Naive thymus-derived CD8-positive, alpha-beta T cell (primary cell): ENCODE results near the gene UNC5CL. TPM values are rescaled to one million over a fixed set of nuclear protein-coding genes. Genes with fewer than 3 reads are reported as not detected.

Source experiments
- ATAC-seq, 2 donors: fragments of 150-1000 bp; cut with Tn5 transposase in 1 of 2; sonication (Bioruptor Pico), chemical (Tn5 transposase) in 1 of 2; 1 replicate in 1 of 2; 2 replicates in 1 of 2; pipeline ENCODE4 v1.10.0; 2021; ENCODE audit warnings: mild to moderate bottlenecking in 2 of 2, moderate library complexity in 2 of 2
- POLR2A ChIA-PET: fragments of 350-600 bp; sonication (Branson Sonifier 250); formaldehyde crosslinking; loops from one replicate; lab custom pipeline; 2021; ENCODE audit warnings: antibody characterized with exemption; lab: Charles Lee
- DNase-seq, 10 donors: peaks; one replicate each; pipeline versions ENCODE4 v3.0.0 to v3.0.0-alpha.2; 2020 to 2022
- H3K27ac Mint-ChIP-seq, 10 donors: one replicate each; pipeline ENCODE4 v1.8.0; 2020 to 2022; ENCODE audit warnings: mild to moderate bottlenecking in 10 of 10, mixed read lengths in 10 of 10, moderate library complexity in 4 of 10, inconsistent platforms in 1 of 10
- H3K27me3 Mint-ChIP-seq, 5 donors: one replicate each; pipeline ENCODE4 v1.8.0; 2021 to 2022; ENCODE audit warnings: mixed read lengths in 5 of 5
- H3K36me3 Mint-ChIP-seq, 3 donors: one replicate each; pipeline ENCODE4 v1.8.0; 2020 to 2022; ENCODE audit warnings: mixed read lengths in 3 of 3, mild to moderate bottlenecking in 2 of 3, inconsistent platforms in 1 of 3
- H3K4me1 Mint-ChIP-seq, 4 donors: one replicate each; pipeline ENCODE4 v1.8.0; 2021 to 2022; ENCODE audit warnings: mixed read lengths in 4 of 4
- H3K4me3 Mint-ChIP-seq, 10 donors: one replicate each; pipeline ENCODE4 v1.8.0; 2020 to 2022; ENCODE audit warnings: mild to moderate bottlenecking in 10 of 10, mixed read lengths in 10 of 10, moderate library complexity in 6 of 10, inconsistent platforms in 1 of 10
- H3K9me3 Mint-ChIP-seq, 9 donors: one replicate each; pipeline ENCODE4 v1.8.0; 2020 to 2022; ENCODE audit warnings: mixed read lengths in 9 of 9, mild to moderate bottlenecking in 3 of 9, inconsistent platforms in 1 of 9, moderate library complexity in 1 of 9
- polyA plus RNA-seq, 3 donors: library from polyadenylated mRNA; unstranded; fragments of 300-500 nt; fragmentation: Illumina TruSeq; gene quantifications; one replicate each; pipeline ENCODE4 v1.2.3, GENCODE V29; 2021
- total RNA-seq, 8 experiments: library from RNA in 2 of 8; stranded (reverse) in 2 of 8; gene quantifications; one replicate each; pipeline ENCODE4 v1.2.3 and lab custom pipeline; 2021 to 2026

Gene UNC5CL
- total and polyA plus RNA-seq, 5 experiments from 2014 or later = 0.07 to 7.3 (median 3.3) TPM; not detected in 1

DNA sequence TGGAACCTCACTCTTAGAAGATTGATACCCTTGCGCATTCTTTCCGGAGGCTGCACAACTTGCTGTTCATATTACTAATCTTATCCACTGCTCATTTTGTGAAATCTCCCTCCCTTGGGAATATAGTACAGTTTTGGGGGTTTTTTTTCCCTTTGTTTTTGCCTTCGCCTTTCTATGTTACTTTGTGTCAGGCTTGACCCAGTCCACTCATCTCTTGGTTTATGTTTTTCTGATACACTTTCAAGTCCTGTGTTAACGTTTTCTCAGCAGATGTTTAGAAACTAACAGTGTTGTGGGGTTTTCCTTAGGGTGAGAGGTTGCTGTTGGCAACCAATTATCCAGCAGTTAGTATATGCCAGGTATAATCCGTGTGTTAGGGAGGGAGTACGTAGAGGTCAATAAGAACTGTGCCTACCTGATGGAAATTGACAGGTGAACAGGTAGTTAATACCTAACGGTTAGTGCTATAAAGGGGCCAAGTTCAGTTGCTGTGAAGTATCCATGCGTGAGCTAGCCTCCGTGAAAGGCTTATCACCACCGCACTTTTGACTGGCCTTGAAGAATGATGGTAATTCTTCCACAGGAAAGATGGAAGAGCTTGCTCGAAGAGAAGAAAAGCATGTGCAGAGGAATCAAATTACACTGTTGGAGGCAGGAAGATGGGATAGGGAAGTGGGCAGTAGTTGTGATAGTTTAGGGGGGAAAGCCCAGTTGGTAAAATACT, 35.1 kb upstream of the UNC5CL start:
- DNase-seq = peak in 3 of 10 donors; percentile 12 to 23 (median 21)
- H3K4me1 Mint-ChIP-seq = peaks cover 22 to 70% (median 59%) of the 10 kb centered on the region in 4 donors

DNA sequence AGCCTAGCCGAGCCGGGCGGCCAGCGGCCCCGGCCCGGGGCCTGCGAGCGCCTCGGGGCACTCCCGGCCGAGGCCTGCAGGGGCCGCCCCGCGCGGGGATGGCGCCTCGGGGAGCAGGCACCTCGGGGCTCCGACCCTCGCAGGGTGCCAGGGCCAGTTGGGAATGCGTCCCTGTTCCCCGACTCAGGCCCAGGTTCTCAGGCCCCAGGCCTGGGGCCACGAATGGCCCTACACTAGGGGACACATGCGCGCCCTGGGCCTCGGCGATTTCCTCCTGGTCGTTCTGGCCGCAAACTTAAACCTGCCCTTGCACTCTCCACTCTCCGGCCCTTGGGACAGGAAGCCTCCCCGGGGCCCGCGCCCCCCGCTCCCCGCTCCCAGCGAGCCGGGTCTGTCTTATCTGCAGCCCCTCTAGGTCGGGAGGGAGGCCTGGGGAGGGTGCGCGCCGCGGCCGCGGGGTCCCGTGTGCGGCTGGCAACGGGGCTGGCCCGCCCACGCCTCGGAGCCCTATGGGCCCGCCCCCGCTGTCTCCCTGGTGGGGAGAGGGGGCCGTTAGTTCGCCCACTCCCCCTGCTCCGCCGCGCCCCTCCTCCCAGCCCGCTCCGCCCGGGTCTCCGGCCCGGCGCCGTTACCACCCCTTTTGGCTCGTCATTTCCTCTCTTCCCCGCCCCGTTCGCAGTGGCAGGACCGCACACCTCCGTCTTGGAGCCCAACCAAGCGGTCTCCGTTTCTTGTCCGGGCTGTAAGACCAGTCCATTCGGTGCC, 34.4 kb upstream of the UNC5CL start:
- Mint-ChIP-seq H3K4me3 (peak overlapping the region; percentile 93 to 98 (median 98)), H3K4me1 (peaks cover 20 to 64% (median 54%) of the 10 kb centered on the region in 4 donors), H3K9me3 (no peaks in the 10 kb centered on the region), H3K36me3 (peaks cover 4 to 23% (median 4%) of the 10 kb centered on the region in 3 donors), H3K27ac (peak overlapping the region; percentile 92 to 99 (median 97)), H3K27me3 (peaks cover 0 to 4% (median 0%) of the 10 kb centered on the region in 5 donors)
- DNase-seq (peak; percentile 69 to 89 (median 76)), ATAC-seq (peak; percentile 3 to 7)
- POLR2A ChIA-PET = interaction anchor here (0.8 to 1.9 kb wide), 8 partner anchors 7 to 245 kb away, joined by 3 to 10 read pairs (median 4); partner anchors contain the start of gene TREML2

More for the DNA sequence above, 35.1 kb upstream of the UNC5CL start:
- Mint-ChIP-seq H3K9me3 (no peaks in the 10 kb centered on the region), H3K27me3 (peaks cover 0 to 4% (median 0%) of the 10 kb centered on the region in 5 donors), H3K4me3 (peak overlapping the region; percentile 91 to 98 (median 97)), H3K27ac (peak overlapping the region; percentile 92 to 99 (median 96)), H3K36me3 (peaks cover 8 to 23% (median 9%) of the 10 kb centered on the region in 3 donors)
- no peak for ATAC-seq
- POLR2A ChIA-PET = interaction anchor here (0.6 to 1.0 kb wide), 2 partner anchors 126 to 978 kb away, joined by 3 read pairs; partner anchors contain the start of gene TREML2

DNA sequence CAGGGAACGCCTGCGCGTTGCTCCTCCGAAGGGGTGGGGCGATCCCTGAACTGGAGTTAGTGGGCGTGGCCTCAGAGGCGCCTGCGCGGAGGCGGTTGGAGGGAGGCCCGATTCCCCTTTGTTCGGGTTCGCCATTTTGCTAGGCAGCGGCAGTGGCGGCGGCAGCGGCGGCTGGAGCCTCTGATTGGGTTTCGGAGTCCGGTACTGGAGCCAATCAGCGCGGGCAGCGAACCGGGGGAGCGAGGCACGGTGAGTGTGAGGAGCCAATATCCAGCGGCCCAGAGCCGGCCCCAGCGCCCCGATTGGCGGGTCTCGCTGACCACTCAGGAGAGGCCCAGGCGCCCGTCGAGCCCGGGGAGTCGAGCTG, 33.8 kb upstream of the UNC5CL start, which contains the start of gene NFYA:
Gene NFYA (plus strand): TSS at position 139 of the 367 bp plus-strand sequence. CDS start 6,116 bp downstream, outside the sequence.
- Mint-ChIP-seq H3K36me3 (peaks cover 4 to 29% (median 7%) of the 10 kb centered on the region in 3 donors), H3K4me1 (peaks cover 20 to 60% (median 52%) of the 10 kb centered on the region in 4 donors), H3K9me3 (no peaks in the 10 kb centered on the region), H3K4me3 (peak within 1 kb of the TSS; percentile 93 to 98 (median 98)), H3K27ac (peak within 1 kb of the TSS; percentile 92 to 99 (median 98)), H3K27me3 (peaks cover 0 to 4% (median 0%) of the 10 kb centered on the region in 5 donors)
- POLR2A ChIA-PET = interaction anchor here (0.8 to 1.9 kb wide), 9 partner anchors 8 to 1710 kb away, joined by 3 to 10 read pairs (median 4); partner anchors contain the start of gene TREML2
- ATAC-seq (peak; percentile 69 to 72), DNase-seq (peak in 3 of 10 donors; percentile 99 to 100 (median 100))

DNA sequence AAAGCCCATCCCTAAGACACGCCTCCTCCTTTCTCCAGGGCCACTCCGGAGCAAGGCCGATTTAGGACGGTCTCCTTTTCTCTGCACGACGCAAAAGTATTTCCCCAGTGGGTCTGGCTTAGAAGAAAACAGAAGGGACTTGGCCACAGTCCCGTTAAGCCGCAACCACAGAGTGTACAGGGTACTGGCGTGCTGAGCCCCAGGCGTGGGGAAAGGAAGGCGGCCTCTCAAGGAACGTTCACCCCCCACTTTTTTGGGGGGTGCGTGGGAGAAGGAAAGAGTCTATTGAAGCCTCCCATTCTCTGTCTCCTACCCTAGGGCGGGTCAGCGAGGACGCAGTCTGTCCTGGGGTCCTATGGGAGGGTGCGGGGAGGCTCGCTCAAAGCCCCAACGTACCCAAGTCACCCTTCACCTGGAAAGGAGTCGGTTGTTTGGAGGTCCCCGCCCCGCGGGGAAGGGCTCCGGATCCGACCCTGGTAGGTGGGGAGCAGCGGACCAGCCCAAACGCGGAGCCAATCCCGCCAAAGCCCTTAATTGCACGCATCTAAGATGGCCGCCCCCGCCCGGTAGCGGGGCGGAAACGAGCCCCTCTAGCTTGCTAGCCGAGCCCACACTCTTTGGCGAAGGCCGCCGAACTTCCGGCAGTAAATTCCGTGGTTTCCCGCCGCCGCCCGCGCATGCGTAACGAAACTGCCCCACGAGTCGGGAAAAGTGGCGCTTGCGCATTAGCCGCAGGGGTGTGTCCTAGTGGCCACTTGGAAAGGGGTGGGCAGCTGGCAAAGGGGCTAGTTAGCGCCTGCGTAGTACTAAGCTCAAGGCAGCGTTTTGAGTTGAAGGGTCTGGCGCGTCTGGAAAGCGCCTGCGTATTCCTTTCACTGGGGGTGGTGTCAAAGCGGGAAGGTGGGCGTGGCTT, 33.2 kb upstream of the UNC5CL start, which contains the start of gene OARD1:
Gene OARD1 (minus strand): TSS at position 434 of the 913 bp plus-strand sequence. CDS start 722 bp downstream, outside the sequence.
- H3K9me3 Mint-ChIP-seq = no peaks in the 10 kb centered on the region
- H3K4me3 Mint-ChIP-seq = peak within 1 kb of the TSS; percentile 93 to 98 (median 96)
- DNase-seq (peak; percentile 99 to 100 (median 100)), ATAC-seq (peak; percentile 75 to 79)
- peaks cover 22 to 61% (median 50%) of the 10 kb centered on the region in 4 donors for H3K4me1 Mint-ChIP-seq
- POLR2A ChIA-PET = interaction anchor here (0.8 to 1.9 kb wide), 11 partner anchors 8 to 1711 kb away, joined by 3 to 10 read pairs (median 4); partner anchors contain the start of gene TREML2
- peaks cover 0 to 4% (median 0%) of the 10 kb centered on the region in 5 donors for H3K27me3 Mint-ChIP-seq
- H3K27ac Mint-ChIP-seq = peak within 1 kb of the TSS; percentile 92 to 99 (median 98)
- H3K36me3 Mint-ChIP-seq = peaks cover 4 to 35% (median 7%) of the 10 kb centered on the region in 3 donors

DNA sequence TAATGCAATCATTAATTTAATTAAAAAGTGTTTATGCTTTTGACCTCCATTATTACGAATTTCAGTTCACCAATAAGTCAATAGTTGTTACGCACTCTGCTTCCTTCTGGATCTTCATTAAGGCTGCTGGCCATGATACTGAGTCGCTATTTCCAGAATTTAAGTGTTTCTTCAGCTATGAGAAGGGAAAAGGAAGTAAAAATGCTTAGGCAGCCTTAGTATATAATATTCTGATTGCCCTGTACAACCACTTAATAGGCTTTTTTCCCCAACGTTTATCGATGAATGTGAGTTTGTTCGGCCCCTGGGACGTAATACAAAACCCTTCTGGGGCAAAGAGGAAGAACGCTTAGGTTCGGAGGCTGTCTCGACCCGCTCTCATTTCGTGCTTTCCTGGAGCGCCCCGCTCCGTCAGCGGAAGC, 32.5 kb upstream of the UNC5CL start:
- no peaks in the 10 kb centered on the region for H3K9me3 Mint-ChIP-seq
- peaks cover 0 to 4% (median 0%) of the 10 kb centered on the region in 5 donors for H3K27me3 Mint-ChIP-seq
- ATAC-seq = no peak
- peaks cover 10 to 42% (median 12%) of the 10 kb centered on the region in 3 donors for H3K36me3 Mint-ChIP-seq
- DNase-seq = peak in 1 of 10 donors; percentile 50
- peak overlapping the region; percentile 92 to 99 (median 98) for H3K27ac Mint-ChIP-seq
- POLR2A ChIA-PET = interaction anchor here (0.8 to 1.5 kb wide), 3 partner anchors 8 to 43 kb away, joined by 3 to 6 read pairs (median 4); no protein-coding TSS in a partner anchor
- H3K4me1 Mint-ChIP-seq = peaks cover 26 to 65% (median 53%) of the 10 kb centered on the region in 4 donors
- peak overlapping the region; percentile 93 to 98 (median 96) for H3K4me3 Mint-ChIP-seq

DNA sequence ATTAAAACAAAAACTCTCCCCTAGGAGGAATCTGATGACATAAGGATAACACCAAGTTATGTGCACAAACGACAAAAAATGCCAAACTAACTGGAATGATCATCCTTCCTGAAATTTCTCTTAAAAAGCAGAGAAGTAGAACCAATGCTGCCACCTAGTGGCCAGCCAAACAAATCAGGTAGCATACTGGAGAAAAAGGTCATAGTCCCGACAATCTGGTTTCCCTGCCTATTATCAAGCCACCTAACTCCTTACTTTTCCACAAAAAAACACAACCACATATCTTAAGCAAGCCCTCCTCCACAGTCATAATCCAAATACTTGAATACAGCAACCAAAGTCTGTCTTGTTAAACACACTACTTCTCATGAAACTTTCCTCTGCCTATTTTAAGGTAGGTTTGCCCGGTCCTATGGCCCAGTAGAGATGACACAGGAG, 27.9 kb upstream of the UNC5CL start:
- no peaks in the 10 kb centered on the region for H3K9me3 Mint-ChIP-seq
- H3K36me3 Mint-ChIP-seq = peaks cover 6 to 78% (median 17%) of the 10 kb centered on the region in 3 donors
- DNase-seq (peak; percentile 29 to 79 (median 58)), ATAC-seq (no peak)
- H3K27ac Mint-ChIP-seq = peak overlapping the region in 6 of 10 donors; percentile 22 to 85 (median 58)
- POLR2A ChIA-PET = no interaction called here
- peaks cover 11 to 34% (median 27%) of the 10 kb centered on the region in 4 donors for H3K4me1 Mint-ChIP-seq
- no peaks in the 10 kb centered on the region for H3K27me3 Mint-ChIP-seq
- no peak overlapping the region for H3K4me3 Mint-ChIP-seq

DNA sequence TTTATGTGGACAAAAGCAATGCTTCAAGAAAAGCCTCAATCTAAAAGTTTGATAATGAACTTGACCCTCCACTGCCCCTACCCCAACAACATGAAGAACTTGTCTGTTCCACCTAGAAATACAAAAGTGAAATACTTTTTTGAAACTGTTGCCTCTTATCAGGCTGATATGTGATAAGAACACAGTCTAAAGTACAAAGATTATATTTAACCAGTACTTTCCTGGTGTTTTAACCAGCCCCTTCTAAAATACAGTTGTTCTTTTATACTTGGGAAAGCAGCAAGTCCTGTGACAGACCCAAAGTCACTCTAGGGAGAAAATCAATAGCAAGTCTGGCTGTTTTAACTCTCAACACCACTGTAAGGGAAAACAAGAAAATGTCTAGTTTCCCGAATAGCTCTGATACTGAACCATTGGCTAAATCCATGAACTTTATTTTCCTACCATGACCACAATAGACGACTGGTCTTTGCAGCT, 26.6 kb upstream of the UNC5CL start:
- Mint-ChIP-seq H3K36me3 (peaks cover 6 to 86% (median 15%) of the 10 kb centered on the region in 3 donors), H3K27me3 (no peaks in the 10 kb centered on the region), H3K4me3 (no peak overlapping the region), H3K9me3 (no peaks in the 10 kb centered on the region), H3K27ac (peak overlapping the region in 1 of 10 donors; percentile 7), H3K4me1 (peaks cover 11 to 21% (median 16%) of the 10 kb centered on the region in 4 donors)
- DNase-seq (no peak), ATAC-seq (no peak)
- POLR2A ChIA-PET = no interaction called here

DNA sequence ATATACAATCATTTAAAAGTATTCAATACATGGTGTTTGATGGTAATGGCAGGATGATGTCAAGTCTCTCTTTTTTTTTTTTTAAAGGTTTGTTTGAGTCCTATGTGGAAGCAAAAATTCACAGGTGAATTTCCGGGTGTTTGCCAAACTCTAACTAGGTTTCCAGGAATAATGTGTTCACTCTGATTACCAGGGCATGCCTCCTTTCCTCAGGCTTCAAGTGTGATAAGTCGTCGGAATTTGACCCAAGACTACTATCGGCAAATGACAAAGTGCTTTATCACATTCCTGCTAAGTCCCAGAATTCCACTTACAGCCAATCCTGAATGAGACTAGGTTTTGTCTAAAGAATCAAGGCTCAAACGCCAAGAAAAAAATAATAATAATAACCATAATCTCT, 25.8 kb upstream of the UNC5CL start:
- ATAC-seq (no peak), DNase-seq (no peak)
- no peak overlapping the region for H3K4me3 Mint-ChIP-seq
- no peaks in the 10 kb centered on the region for H3K9me3 Mint-ChIP-seq
- no peak overlapping the region for H3K27ac Mint-ChIP-seq
- H3K36me3 Mint-ChIP-seq = peaks cover 6 to 90% (median 15%) of the 10 kb centered on the region in 3 donors
- POLR2A ChIA-PET = interaction anchor here (0.8 kb wide), 1 partner anchor 29 kb away, joined by 3 read pairs; no protein-coding TSS in a partner anchor
- no peaks in the 10 kb centered on the region for H3K27me3 Mint-ChIP-seq
- H3K4me1 Mint-ChIP-seq = peaks cover 11 to 17% (median 13%) of the 10 kb centered on the region in 4 donors

DNA sequence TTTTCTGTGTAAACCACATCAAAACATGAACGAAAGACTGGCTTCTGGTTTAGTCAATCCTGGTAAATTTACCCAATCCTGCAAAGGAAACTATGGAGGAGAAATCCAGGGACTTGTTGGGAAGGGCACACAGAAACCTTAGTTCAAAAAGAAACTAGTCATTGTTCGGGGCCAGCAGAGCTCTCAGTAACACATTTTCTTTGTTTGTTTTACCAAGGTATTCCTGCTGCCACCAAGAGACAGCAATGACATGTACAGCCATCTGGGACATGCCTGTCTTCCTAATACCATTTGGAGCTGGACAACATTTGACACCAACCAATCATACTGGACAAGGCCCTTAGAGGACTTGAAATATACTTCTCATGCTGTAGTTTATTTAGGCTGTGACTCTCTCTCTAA, 24.9 kb upstream of the UNC5CL start:
- no peak for ATAC-seq
- H3K27ac Mint-ChIP-seq = no peak overlapping the region

DNA sequence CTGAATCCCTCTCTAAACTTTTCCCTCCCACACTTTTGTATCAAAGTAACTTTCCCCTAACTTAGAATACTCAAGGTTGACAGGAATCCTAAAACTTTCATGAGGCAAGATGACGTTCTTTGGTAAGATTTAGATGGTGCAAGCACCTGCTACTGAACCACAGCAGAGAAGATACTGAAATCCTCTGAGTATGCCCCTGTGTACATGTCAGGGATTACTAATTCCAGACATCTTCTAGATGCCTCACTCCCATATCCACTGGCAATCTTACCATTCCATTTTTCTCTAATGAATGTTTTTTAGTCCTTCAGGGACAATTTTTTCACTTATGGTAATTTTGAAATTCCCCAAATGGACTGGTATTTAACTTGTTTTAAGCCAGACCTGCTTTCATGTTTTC, 23.0 kb upstream of the UNC5CL start:
- POLR2A ChIA-PET = no interaction called here
- no peak overlapping the region for H3K4me3 Mint-ChIP-seq
- H3K9me3 Mint-ChIP-seq = no peaks in the 10 kb centered on the region
- peaks cover 6 to 10% (median 8%) of the 10 kb centered on the region in 4 donors for H3K4me1 Mint-ChIP-seq
- H3K36me3 Mint-ChIP-seq = peaks cover 6 to 76% (median 13%) of the 10 kb centered on the region in 3 donors
- DNase-seq (no peak), ATAC-seq (no peak)
- H3K27me3 Mint-ChIP-seq = no peaks in the 10 kb centered on the region
- no peak overlapping the region for H3K27ac Mint-ChIP-seq

More for the DNA sequence above, 24.9 kb upstream of the UNC5CL start:
- Mint-ChIP-seq H3K4me1 (peaks cover 7 to 12% (median 10%) of the 10 kb centered on the region in 4 donors), H3K4me3 (no peak overlapping the region), H3K9me3 (no peaks in the 10 kb centered on the region), H3K27me3 (no peaks in the 10 kb centered on the region), H3K36me3 (peaks cover 6 to 85% (median 13%) of the 10 kb centered on the region in 3 donors)
- DNase-seq = no peak
- POLR2A ChIA-PET = interaction anchor here (1.2 kb wide), 1 partner anchor 7 kb away, joined by 3 read pairs; no protein-coding TSS in a partner anchor
